Naive thymus-derived CD4-positive, alpha-beta T cell (primary cell): ENCODE results near the gene WDFY3. TPM values are rescaled to one million over a fixed set of nuclear protein-coding genes. Genes with fewer than 3 reads are reported as not detected.

ENCODE experiments used
- ATAC-seq: fragments of 150-1000 bp; cut with Tn5 transposase; 2 replicates; pipeline ENCODE4 v1.10.0; 2021; ENCODE audit warnings: mild to moderate bottlenecking, moderate library complexity
- CTCF ChIA-PET: fragments of 350-600 bp; sonication (Branson Sonifier 250); formaldehyde crosslinking; loops from one replicate; lab custom pipeline; 2021; ENCODE audit warnings: antibody characterized with exemption; lab: Charles Lee
- POLR2A ChIA-PET: fragments of 350-600 bp; sonication (Branson Sonifier 250); formaldehyde crosslinking; loops from one replicate; lab custom pipeline; 2021; ENCODE audit warnings: antibody characterized with exemption, inconsistent platforms; lab: Charles Lee
- DNase-seq, 9 donors: peaks; one replicate each; pipeline versions ENCODE4 v3.0.0 to v3.0.0-alpha.2; 2020 to 2022; ENCODE audit warnings: mixed read lengths in 1 of 9
- H3K27ac ChIP-seq: one replicate; pipeline ENCODE4 v1.7.0; 2013; ENCODE audit warnings: mild to moderate bottlenecking, low read depth, low read length, moderate library complexity
- H3K27me3 ChIP-seq, 2 donors: one replicate each; pipeline ENCODE4 v1.7.0; 2013; ENCODE audit warnings: low read length in 2 of 2, mild to moderate bottlenecking in 2 of 2, moderate library complexity in 2 of 2; ENCODE audit not compliant: control insufficient read depth in 2 of 2, insufficient read depth in 2 of 2
- H3K36me3 ChIP-seq, 3 experiments: 1 replicate in 2 of 3; 2 replicates in 1 of 3; pipeline ENCODE4 v1.7.0; 2013; ENCODE audit warnings: low read length in 3 of 3, mild to moderate bottlenecking in 3 of 3, moderate library complexity in 1 of 3; ENCODE audit not compliant: insufficient read depth in 3 of 3, control insufficient read depth in 2 of 3
- H3K4me1 ChIP-seq, 2 donors: one replicate each; pipeline ENCODE4 v1.7.0; 2013; ENCODE audit warnings: low read length in 2 of 2, mild to moderate bottlenecking in 2 of 2, moderate library complexity in 1 of 2; ENCODE audit not compliant: control insufficient read depth in 2 of 2, insufficient read depth in 2 of 2
- H3K4me3 ChIP-seq: 2 replicates; pipeline ENCODE4 v1.7.0; 2013; ENCODE audit warnings: mild to moderate bottlenecking, low read length
- H3K9me3 ChIP-seq, 3 experiments: 1 replicate in 2 of 3; 2 replicates in 1 of 3; pipeline ENCODE4 v1.7.0; 2013; ENCODE audit warnings: low read length in 3 of 3; ENCODE audit not compliant: control insufficient read depth in 2 of 3
- H3K27ac Mint-ChIP-seq, 9 donors: one replicate each; pipeline ENCODE4 v1.8.0; 2020 to 2022; ENCODE audit warnings: mixed read lengths in 9 of 9, mild to moderate bottlenecking in 8 of 9, moderate library complexity in 5 of 9, inconsistent platforms in 2 of 9
- H3K27me3 Mint-ChIP-seq, 5 donors: one replicate each; pipeline ENCODE4 v1.8.0; 2021 to 2022; ENCODE audit warnings: mixed read lengths in 5 of 5, mild to moderate bottlenecking in 1 of 5
- H3K36me3 Mint-ChIP-seq, 5 donors: one replicate each; pipeline ENCODE4 v1.8.0; 2020 to 2022; ENCODE audit warnings: mixed read lengths in 5 of 5, mild to moderate bottlenecking in 3 of 5, inconsistent platforms in 1 of 5
- H3K4me1 Mint-ChIP-seq, 7 donors: one replicate each; pipeline ENCODE4 v1.8.0; 2020 to 2022; ENCODE audit warnings: mixed read lengths in 7 of 7, mild to moderate bottlenecking in 3 of 7, inconsistent platforms in 1 of 7
- H3K4me3 Mint-ChIP-seq, 10 donors: one replicate each; pipeline ENCODE4 v1.8.0; 2020 to 2022; ENCODE audit warnings: mild to moderate bottlenecking in 10 of 10, mixed read lengths in 10 of 10, moderate library complexity in 6 of 10, inconsistent platforms in 2 of 10
- H3K9me3 Mint-ChIP-seq, 11 donors: one replicate each; pipeline ENCODE4 v1.8.0; 2020 to 2022; ENCODE audit warnings: mixed read lengths in 11 of 11, mild to moderate bottlenecking in 4 of 11, inconsistent platforms in 1 of 11, moderate library complexity in 1 of 11
- intact Hi-C, 2 donors: fragments of 100-400 bp; cut with micrococcal nuclease; formaldehyde crosslinking; loops; one replicate each; pipeline ENCODE4 v1.15.1; 2023
- polyA plus RNA-seq, 2 donors: library from polyadenylated mRNA; unstranded; fragments of 300-500 nt; fragmentation: Illumina TruSeq; gene quantifications; one replicate each; pipeline ENCODE4 v1.2.3, GENCODE V29; 2021
- total RNA-seq, 6 experiments: library from RNA in 5 of 6; stranded (reverse) in 5 of 6; gene quantifications; 1 replicate in 5 of 6; 2 replicates in 1 of 6; pipeline ENCODE4 v1.2.3 and lab custom pipeline; 2021 to 2026

Gene WDFY3
- total and polyA plus RNA-seq, 7 experiments from 2014 or later = 0.07 to 31.4 (median 1.6) TPM; not detected in 2

DNA sequence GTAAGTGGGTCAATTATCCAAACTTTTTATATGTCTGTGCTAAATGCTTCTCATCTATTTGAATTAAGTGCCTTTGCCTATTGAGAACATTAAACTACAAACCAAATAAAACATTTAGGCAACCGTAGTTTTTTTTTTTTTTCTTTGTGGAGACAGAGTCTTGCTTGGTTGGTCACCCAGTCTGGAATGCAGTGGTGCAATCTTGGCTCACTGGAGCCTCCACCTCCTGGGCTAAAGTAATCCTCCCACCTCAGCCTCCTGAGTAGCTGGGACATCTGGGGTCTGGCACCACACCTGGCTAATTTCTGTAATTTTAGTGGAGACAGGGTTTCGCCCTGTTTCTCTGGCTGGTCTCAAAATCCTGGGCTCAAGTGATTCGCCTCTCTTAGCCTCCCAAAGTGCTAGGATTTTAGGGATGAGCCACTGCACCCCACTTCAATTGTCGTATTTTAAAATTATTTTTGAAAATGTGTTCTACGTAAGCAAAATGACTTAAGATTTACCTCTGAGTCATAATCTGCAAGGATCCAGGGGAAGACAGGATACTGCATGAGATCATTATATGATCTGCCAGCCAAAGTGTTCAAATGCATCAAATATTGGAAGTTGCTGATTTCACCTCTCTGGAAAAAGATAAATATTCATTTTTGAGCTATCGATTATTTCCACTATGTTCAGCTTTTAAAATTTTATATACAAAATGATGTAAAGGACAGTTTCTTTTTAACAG, 257.9 kb downstream of the WDFY3 start:
- no peaks in the 10 kb centered on the region for H3K27me3 ChIP-seq
- no peaks in the 10 kb centered on the region for H3K4me1 ChIP-seq
- DNase-seq (no peak), ATAC-seq (no peak)
- H3K4me3 ChIP-seq = no peak overlapping the region
- Mint-ChIP-seq H3K27ac (no peak overlapping the region), H3K9me3 (no peaks in the 10 kb centered on the region), H3K27me3 (peaks cover 0 to 11% (median 6%) of the 10 kb centered on the region in 5 donors), H3K36me3 (no peaks in the 10 kb centered on the region), H3K4me3 (no peak overlapping the region), H3K4me1 (peaks cover 0 to 3% (median 0%) of the 10 kb centered on the region in 7 donors)
- intact Hi-C loops = no loop called here
- ChIA-PET CTCF (no interaction called here), POLR2A (no interaction called here)
- no peaks in the 10 kb centered on the region for H3K9me3 ChIP-seq
- H3K36me3 ChIP-seq = no peaks in the 10 kb centered on the region
- H3K27ac ChIP-seq = no peak overlapping the region

DNA sequence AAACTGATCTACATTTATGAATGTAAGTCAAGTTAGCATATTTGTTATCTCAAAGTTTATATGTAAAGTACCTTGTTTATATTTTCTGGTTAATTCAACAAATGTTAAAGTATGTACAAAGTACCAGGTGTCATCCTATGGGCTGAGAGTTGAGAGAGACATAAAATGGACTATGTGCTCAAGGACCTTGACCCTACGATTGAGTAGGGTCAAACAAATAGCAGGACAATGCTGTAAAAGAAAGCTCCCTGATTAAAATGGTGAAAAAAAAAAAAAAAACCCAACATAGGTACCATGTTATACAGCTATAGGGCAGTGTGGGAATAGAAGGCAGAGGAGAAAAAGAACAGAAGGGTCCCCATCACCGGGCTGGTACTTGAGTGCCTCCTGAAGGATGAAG, 260.2 kb downstream of the WDFY3 start:
- no peak overlapping the region for H3K4me3 ChIP-seq
- no peaks in the 10 kb centered on the region for H3K36me3 ChIP-seq
- no peaks in the 10 kb centered on the region for H3K9me3 ChIP-seq
- no peaks in the 10 kb centered on the region for H3K27me3 ChIP-seq
- ATAC-seq (no peak), DNase-seq (no peak)
- peaks cover 0 to 6% (median 0%) of the 10 kb centered on the region in 7 donors for H3K4me1 Mint-ChIP-seq
- intact Hi-C loops = no loop called here
- CTCF ChIA-PET = no interaction called here
- H3K27ac Mint-ChIP-seq = no peak overlapping the region
- H3K27me3 Mint-ChIP-seq = peaks cover 0 to 10% (median 7%) of the 10 kb centered on the region in 5 donors
- no peaks in the 10 kb centered on the region for H3K36me3 Mint-ChIP-seq
- no peak overlapping the region for H3K27ac ChIP-seq
- no peaks in the 10 kb centered on the region for H3K4me1 ChIP-seq
- H3K9me3 Mint-ChIP-seq = no peaks in the 10 kb centered on the region
- POLR2A ChIA-PET = no interaction called here
- no peak overlapping the region for H3K4me3 Mint-ChIP-seq

DNA sequence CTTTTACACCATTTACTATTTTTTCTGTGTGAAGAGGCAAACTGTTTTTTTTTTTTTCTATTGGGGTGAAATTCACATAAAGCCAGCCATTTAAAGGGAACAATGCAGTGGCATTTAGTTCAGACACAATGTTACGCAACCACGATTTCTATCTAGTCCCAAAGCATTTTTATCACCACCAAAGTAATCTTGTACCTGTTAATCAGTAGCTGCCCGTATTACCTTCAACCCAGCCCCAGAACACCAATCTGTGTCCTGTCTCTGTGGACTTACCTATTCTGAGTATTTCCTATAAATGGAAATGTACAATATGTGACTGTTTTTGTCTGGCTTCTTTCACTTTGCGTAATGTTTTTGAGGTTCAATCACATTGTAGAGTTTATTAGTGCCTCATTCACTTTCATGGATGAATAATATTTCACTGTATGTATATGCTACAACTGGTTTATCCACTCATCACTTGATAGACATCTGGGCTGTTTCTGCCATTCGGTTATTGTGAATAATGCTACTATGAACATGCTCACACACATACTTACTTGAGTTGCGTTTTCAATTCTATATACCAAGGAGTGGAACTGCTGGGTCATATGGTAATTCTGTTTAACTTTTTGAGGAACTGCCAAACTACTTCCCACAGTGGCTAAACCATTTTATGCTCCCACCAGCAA, 267.4 kb downstream of the WDFY3 start:
- no peaks in the 10 kb centered on the region for H3K4me1 ChIP-seq
- Mint-ChIP-seq H3K27me3 (peaks cover 0 to 7% (median 0%) of the 10 kb centered on the region in 5 donors), H3K36me3 (peaks cover 0 to 1% (median 0%) of the 10 kb centered on the region in 5 donors), H3K4me3 (no peak overlapping the region), H3K9me3 (peaks cover 0 to 2% (median 0%) of the 10 kb centered on the region in 11 donors), H3K27ac (no peak overlapping the region), H3K4me1 (peaks cover 0 to 8% (median 0%) of the 10 kb centered on the region in 7 donors)
- H3K27me3 ChIP-seq = no peaks in the 10 kb centered on the region
- ATAC-seq (no peak), DNase-seq (no peak)
- H3K36me3 ChIP-seq = no peaks in the 10 kb centered on the region
- CTCF ChIA-PET = no interaction called here
- no peak overlapping the region for H3K4me3 ChIP-seq
- POLR2A ChIA-PET = no interaction called here
- intact Hi-C loops = no loop called here
- no peaks in the 10 kb centered on the region for H3K9me3 ChIP-seq
- no peak overlapping the region for H3K27ac ChIP-seq

DNA sequence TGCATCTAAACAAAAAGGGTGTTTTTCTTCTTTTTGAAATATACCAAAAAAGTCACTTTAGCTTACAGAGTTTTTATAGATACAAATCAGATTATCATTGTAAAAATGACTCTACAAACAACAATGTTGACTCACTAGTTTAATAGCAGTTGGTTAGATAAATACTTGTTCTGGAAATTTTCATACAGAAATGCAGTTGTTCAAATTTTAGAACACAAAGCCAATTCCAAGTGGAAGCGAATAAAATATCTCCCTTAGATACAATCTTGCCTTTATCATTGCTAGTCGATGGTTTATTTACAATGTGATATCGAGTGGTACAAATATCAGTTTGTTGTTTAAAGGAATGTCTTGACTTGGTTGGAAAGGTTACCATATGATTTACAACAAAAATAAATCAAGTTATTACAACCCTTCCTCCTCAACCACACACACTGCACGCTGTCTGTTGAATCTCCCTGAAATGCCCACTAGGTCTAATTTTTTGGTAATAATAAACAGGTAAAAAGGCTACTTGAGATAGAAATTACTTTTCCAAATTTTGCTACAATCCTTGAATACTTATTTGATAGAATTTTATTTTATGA, 268.8 kb downstream of the WDFY3 start:
- intact Hi-C loops = no loop called here
- ChIA-PET CTCF (no interaction called here), POLR2A (no interaction called here)
- no peaks in the 10 kb centered on the region for H3K9me3 ChIP-seq
- DNase-seq = no peak
- ATAC-seq = no peak
- Mint-ChIP-seq H3K9me3 (peaks cover 0 to 2% (median 0%) of the 10 kb centered on the region in 11 donors), H3K4me3 (no peak overlapping the region), H3K4me1 (peaks cover 0 to 8% (median 0%) of the 10 kb centered on the region in 7 donors), H3K36me3 (peaks cover 0 to 1% (median 0%) of the 10 kb centered on the region in 5 donors), H3K27me3 (no peaks in the 10 kb centered on the region), H3K27ac (no peak overlapping the region)
- H3K27ac ChIP-seq = no peak overlapping the region
- no peaks in the 10 kb centered on the region for H3K4me1 ChIP-seq
- no peaks in the 10 kb centered on the region for H3K36me3 ChIP-seq
- no peaks in the 10 kb centered on the region for H3K27me3 ChIP-seq
- no peak overlapping the region for H3K4me3 ChIP-seq

DNA sequence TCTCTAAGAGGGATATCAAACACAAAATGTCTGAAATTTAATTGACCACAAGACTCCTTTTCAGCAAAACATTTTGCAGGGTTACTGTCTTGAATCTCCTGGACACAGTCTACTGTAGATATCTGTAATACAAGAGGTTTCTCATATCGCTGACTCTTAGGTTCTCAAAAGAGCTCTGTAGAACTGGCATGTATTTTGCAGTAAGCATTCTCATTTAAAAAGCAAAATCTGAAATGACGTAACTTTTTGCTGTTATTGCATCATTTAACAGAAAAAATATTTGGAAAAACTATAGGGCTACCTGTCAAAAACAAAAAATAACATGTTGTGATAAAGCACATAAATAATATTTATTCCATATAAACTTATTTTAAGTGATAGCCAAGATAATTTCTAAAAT, 269.3 kb downstream of the WDFY3 start:
- no peak overlapping the region for H3K4me3 Mint-ChIP-seq
- H3K36me3 Mint-ChIP-seq = peaks cover 0 to 1% (median 0%) of the 10 kb centered on the region in 5 donors
- no peak overlapping the region for H3K27ac Mint-ChIP-seq
- POLR2A ChIA-PET = no interaction called here
- Histone ChIP-seq H3K4me3 (no peak overlapping the region), H3K4me1 (no peaks in the 10 kb centered on the region), H3K27me3 (no peaks in the 10 kb centered on the region), H3K9me3 (no peaks in the 10 kb centered on the region), H3K27ac (no peak overlapping the region), H3K36me3 (no peaks in the 10 kb centered on the region)
- H3K27me3 Mint-ChIP-seq = peaks cover 0 to 3% (median 0%) of the 10 kb centered on the region in 5 donors
- CTCF ChIA-PET = no interaction called here
- peaks cover 0 to 8% (median 0%) of the 10 kb centered on the region in 7 donors for H3K4me1 Mint-ChIP-seq
- peaks cover 0 to 2% (median 0%) of the 10 kb centered on the region in 11 donors for H3K9me3 Mint-ChIP-seq
- DNase-seq = no peak
- intact Hi-C loops = no loop called here
- no peak for ATAC-seq

DNA sequence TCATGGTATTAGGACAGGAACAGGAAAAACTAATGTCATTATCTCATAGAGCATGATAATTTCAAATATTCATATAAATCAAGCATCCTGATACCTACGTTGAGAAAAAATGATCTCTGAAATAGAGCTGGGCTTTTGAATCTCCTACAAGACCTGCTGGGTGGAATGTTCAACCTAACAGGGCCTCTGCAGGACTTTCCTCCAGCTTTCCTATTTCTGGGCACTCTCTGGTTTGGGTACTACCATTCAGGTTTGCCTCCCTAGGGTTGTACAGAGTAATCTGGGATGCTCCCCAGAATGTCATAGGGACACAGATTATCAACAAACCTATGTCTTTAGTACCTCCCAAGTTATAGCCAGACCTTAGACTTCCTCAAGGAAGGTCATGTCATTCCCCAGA, 274.7 kb downstream of the WDFY3 start:
- CTCF ChIA-PET = no interaction called here

More for the DNA sequence above, 274.7 kb downstream of the WDFY3 start:
- Mint-ChIP-seq H3K4me1 (peaks cover 0 to 8% (median 0%) of the 10 kb centered on the region in 7 donors), H3K9me3 (peaks cover 0 to 2% (median 0%) of the 10 kb centered on the region in 11 donors), H3K27me3 (peaks cover 0 to 7% (median 3%) of the 10 kb centered on the region in 5 donors), H3K27ac (no peak overlapping the region), H3K4me3 (no peak overlapping the region), H3K36me3 (no peaks in the 10 kb centered on the region)
- Histone ChIP-seq H3K36me3 (no peaks in the 10 kb centered on the region), H3K9me3 (no peaks in the 10 kb centered on the region), H3K4me1 (no peaks in the 10 kb centered on the region), H3K27ac (no peak overlapping the region), H3K27me3 (no peaks in the 10 kb centered on the region), H3K4me3 (no peak overlapping the region)
- POLR2A ChIA-PET = no interaction called here
- ATAC-seq = no peak
- DNase-seq = no peak
- intact Hi-C loops = no loop called here
